Right atrium auricular region (tissue), 2 donors: ENCODE measurements around the gene MYH8. TPM values are rescaled to one million over a fixed set of nuclear protein-coding genes. Genes with fewer than 3 reads are reported as not detected.

ENCODE experiments used
- DNase-seq: peaks from one replicate; pipeline ENCODE4 v3.0.0-alpha.2; 2019; ENCODE audit warnings: low spot score
- H3K27ac ChIP-seq, 2 donors: fragments of 200-600 bp; sonication (generic); 1 replicate in 1 of 2; 2 replicates in 1 of 2; pipeline ENCODE4 v1.5.1; 2016 to 2019
- H3K27me3 ChIP-seq, 2 donors: fragments of 200-600 bp; sonication (generic); one replicate each; pipeline versions ENCODE4 v1.5.1 to v1.6.0; 2017 to 2019
- H3K36me3 ChIP-seq: fragments of 200-600 bp; sonication (generic); one replicate; pipeline ENCODE4 v1.5.1; 2016
- H3K4me1 ChIP-seq, 2 donors: fragments of 200-600 bp; sonication (generic); one replicate each; pipeline versions ENCODE4 v1.5.1 to v1.6.0; 2017 to 2019
- H3K4me3 ChIP-seq, 2 donors: fragments of 200-600 bp; sonication (generic); 1 replicate in 1 of 2; 2 replicates in 1 of 2; pipeline ENCODE4 v1.5.1; 2017 to 2019; ENCODE audit warnings: mild to moderate bottlenecking in 1 of 2, moderate library complexity in 1 of 2
- H3K9me3 ChIP-seq, 2 donors: fragments of 200-600 bp; sonication (generic); one replicate each; pipeline ENCODE4 v1.5.1; 2019
- total RNA-seq, 2 donors: library from RNA; depleted of rRNA; stranded (reverse); fragments of >200 nt; gene quantifications; one replicate each; pipeline ENCODE4 v1.1.0, GENCODE V29; 2016
- TF ChIP-seq, protein P1 (sequence below), 2 donors: fragments of 200-600 bp; sonication (generic); IDR thresholded peaks; one replicate each; pipeline ENCODE4 v1.5.1; 2019; ENCODE audit warnings: antibody characterized with exemption in 2 of 2

MYH8 gene
- not detected for total RNA-seq

DNA sequence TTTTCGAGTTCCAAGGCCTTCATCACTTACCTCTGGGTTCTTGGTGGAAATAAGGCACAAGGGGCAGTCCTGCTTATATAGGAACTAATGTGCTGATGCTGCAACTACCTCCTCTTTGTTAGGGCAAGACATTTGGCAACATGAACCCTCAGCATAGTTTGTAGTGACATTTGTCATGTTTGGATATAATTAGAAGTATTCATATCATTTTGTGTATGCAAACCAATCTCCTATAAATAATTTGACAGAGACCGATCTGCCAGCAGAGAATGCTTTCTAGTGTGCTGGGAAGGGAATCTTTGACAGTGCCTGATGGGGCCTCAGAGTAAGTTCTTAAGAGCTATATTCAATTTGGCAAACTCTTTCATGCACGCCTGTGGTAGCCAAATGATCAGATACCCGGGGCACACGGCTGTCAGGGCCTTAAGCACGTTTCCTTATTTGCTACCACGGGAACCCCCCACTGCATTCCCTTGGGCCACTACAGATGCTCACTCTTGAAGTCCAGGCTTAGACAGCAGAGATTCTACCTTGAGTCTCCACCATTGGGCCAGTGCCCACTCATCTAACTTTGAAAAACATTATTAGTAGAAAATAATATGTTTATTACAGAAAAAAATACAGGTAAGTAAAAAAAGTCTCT lies at the start of gene MYH8:
TSS of gene MYH8 (minus strand) at position 51 of the 643 bp plus-strand sequence. CDS start 1,723 bp downstream, outside the sequence.
- TF ChIP-seq, protein P1, sequence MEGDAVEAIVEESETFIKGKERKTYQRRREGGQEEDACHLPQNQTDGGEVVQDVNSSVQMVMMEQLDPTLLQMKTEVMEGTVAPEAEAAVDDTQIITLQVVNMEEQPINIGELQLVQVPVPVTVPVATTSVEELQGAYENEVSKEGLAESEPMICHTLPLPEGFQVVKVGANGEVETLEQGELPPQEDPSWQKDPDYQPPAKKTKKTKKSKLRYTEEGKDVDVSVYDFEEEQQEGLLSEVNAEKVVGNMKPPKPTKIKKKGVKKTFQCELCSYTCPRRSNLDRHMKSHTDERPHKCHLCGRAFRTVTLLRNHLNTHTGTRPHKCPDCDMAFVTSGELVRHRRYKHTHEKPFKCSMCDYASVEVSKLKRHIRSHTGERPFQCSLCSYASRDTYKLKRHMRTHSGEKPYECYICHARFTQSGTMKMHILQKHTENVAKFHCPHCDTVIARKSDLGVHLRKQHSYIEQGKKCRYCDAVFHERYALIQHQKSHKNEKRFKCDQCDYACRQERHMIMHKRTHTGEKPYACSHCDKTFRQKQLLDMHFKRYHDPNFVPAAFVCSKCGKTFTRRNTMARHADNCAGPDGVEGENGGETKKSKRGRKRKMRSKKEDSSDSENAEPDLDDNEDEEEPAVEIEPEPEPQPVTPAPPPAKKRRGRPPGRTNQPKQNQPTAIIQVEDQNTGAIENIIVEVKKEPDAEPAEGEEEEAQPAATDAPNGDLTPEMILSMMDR (IDR thresholded peaks at IDR 0.05): no peak
- Histone ChIP-seq H3K4me1 (no peaks in the 10 kb centered on the region), H3K27me3 (no peaks in the 10 kb centered on the region), H3K36me3 (no peaks in the 10 kb centered on the region), H3K9me3 (no peaks in the 10 kb centered on the region), H3K4me3 (no peak within 1 kb of the TSS), H3K27ac (no peak within 1 kb of the TSS)
- no peak for DNase-seq

DNA sequence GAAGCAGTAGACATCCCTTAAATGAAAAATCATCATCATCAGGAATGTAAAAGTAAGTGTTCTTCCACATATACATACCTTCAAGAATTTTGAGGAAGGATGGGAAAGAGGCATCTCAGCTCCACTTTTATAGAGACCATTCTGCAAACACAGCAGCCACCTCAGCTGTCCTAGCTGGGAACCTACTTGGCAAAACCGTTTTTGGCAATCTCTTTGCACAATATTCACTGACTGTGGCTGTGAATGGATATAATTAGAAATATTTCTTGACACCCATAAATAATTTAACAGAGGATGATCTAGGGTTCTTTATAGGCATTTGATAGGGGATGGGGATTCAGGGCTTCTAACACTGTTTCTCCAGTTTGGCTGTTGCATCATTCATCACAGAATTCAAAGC lies 47.7 kb upstream of the MYH8 start, which contains the start of gene MYH4:
TSS of gene MYH4 (minus strand) at position 101 of the 400 bp plus-strand sequence. CDS start 2,814 bp downstream, outside the sequence.
- H3K27me3 ChIP-seq: no peaks in the 10 kb centered on the region
- H3K9me3 ChIP-seq: no peaks in the 10 kb centered on the region
- H3K27ac ChIP-seq: no peak within 1 kb of the TSS
- no peak for DNase-seq
- H3K4me1 ChIP-seq: no peaks in the 10 kb centered on the region
- no peaks in the 10 kb centered on the region for H3K36me3 ChIP-seq
- TF ChIP-seq, protein P1 (IDR thresholded peaks at IDR 0.05): no peak
- no peak within 1 kb of the TSS for H3K4me3 ChIP-seq

DNA sequence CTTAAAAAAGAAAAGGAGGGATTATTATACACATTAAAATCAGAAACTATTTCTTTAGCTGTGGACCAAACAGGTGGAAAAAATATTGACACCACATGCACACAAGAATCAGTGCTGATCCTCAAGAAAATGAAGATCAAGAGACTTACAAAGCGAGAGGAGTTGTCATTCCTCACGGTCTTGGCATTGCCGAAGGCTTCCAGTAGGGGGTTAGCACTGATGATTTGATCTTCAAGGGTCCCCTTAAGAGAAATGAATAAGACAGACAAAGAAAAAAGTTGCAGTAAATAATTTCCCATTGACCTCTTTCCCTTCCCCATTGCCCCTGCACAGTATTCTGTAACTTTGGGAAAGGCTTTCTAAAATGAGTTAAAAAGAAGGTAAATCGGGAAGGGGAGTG lies 41.7 kb upstream of the MYH8 start:
- Histone ChIP-seq H3K36me3 (no peaks in the 10 kb centered on the region), H3K4me1 (no peaks in the 10 kb centered on the region), H3K4me3 (no peak overlapping the region), H3K27ac (no peak overlapping the region), H3K9me3 (no peaks in the 10 kb centered on the region), H3K27me3 (no peaks in the 10 kb centered on the region)
- TF ChIP-seq, protein P1 (IDR thresholded peaks at IDR 0.05): no peak
- no peak for DNase-seq

DNA sequence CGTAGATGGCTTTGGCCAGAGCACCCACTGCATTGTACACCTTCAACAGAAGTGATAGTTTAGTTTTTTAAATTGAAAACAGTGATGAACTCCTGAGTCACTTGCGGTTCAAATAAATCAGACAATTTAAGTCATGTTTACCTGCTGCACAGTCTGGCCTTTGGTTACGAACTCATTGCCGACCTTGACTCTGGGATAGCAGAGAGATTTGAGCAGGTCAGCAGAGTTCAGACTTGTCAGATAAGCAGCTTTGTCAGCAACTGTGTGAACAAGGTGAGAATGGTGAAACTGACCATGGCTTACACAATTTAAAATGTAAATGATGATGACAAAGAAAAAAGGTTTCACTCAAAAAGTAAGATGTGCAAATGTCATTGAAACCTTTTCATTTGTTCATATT lies 38.3 kb upstream of the MYH8 start:
- H3K27ac ChIP-seq: no peak overlapping the region
- TF ChIP-seq, protein P1 (IDR thresholded peaks at IDR 0.05): no peak
- DNase-seq: no peak
- H3K9me3 ChIP-seq: no peaks in the 10 kb centered on the region
- no peak overlapping the region for H3K4me3 ChIP-seq
- no peaks in the 10 kb centered on the region for H3K4me1 ChIP-seq
- H3K36me3 ChIP-seq: no peaks in the 10 kb centered on the region
- no peaks in the 10 kb centered on the region for H3K27me3 ChIP-seq

DNA sequence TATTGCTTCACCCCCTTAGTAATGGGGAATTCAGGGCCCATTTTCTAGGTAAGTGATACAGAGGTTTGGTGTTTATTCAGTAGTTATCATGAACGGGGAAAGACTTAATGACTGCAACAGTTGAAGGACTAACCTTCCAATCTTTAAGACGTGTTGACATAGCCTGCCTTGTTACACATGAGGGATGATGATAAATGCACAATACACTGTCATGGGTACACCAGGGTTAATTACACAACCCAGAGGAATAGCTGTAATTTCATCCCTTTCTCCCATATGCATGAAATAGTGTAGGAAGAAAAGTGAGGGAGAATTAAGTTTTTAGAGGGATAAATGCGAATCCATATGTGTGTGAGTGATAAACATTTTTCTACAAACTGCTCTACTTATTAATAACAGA lies 37.0 kb upstream of the MYH8 start:
- Histone ChIP-seq H3K36me3 (no peaks in the 10 kb centered on the region), H3K4me3 (no peak overlapping the region), H3K27me3 (no peaks in the 10 kb centered on the region), H3K4me1 (no peaks in the 10 kb centered on the region), H3K9me3 (no peaks in the 10 kb centered on the region), H3K27ac (no peak overlapping the region)
- TF ChIP-seq, protein P1 (IDR thresholded peaks at IDR 0.05): no peak
- DNase-seq: no peak

DNA sequence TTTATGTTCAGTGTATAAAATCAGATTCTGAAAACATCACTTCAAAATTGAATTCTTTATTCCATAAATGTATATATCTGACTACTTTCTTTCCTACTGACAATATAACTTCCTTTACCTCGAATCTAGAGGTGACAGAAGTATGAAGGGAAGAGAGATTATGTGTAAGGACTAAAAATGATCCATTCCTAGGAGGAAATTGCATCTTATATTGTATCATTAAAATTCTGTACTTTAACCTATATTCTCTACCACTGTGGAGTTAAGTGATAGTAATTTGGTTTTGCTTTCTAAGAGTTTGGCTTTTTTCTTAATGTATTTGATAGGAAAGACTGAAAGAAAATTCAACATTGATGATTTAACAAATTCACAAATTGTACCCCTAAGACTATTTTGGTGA lies 36.2 kb upstream of the MYH8 start:
- Histone ChIP-seq H3K27ac (no peak overlapping the region), H3K9me3 (no peaks in the 10 kb centered on the region), H3K4me3 (no peak overlapping the region), H3K36me3 (no peaks in the 10 kb centered on the region), H3K4me1 (no peaks in the 10 kb centered on the region), H3K27me3 (no peaks in the 10 kb centered on the region)
- no peak for DNase-seq
- TF ChIP-seq, protein P1 (IDR thresholded peaks at IDR 0.05): no peak
